ENCODE measurements around the gene NIPSNAP2. TPM values are rescaled to one million over a fixed set of nuclear protein-coding genes. Genes with fewer than 3 reads are reported as not detected.
"Not testable (repeated sequence)": the region's sequence is repeated elsewhere in the genome, so short reads cannot be mapped to it uniquely, and the experiment has no call there.

NIPSNAP2 gene
- total RNA-seq, 3 donors from 2014 or later (not counting 1 experiment from before 2014, with no cell fraction given) = 35.9 to 44.8 (median 42.8) TPM

GRCh38 chr7:56048245-56048644 lies 83.9 kb downstream of the NIPSNAP2 start:
- DNase-seq (no peak), ATAC-seq (no peak)
- no peaks in the 10 kb centered on the region for H3K27me3 Mint-ChIP-seq (ENCODE audit: low read depth in 2 of 2)
- peaks cover 4 to 18% of the 10 kb centered on the region in 2 donors for H3K4me1 Mint-ChIP-seq
- no peaks in the 10 kb centered on the region for H3K36me3 Mint-ChIP-seq
- no peak overlapping the region for H3K4me3 Mint-ChIP-seq
- 100% methylated on average over 1 of the region's 1 CpG for WGBS (ENCODE audit: insufficient coverage)
- no peaks in the 10 kb centered on the region for H3K9me3 Mint-ChIP-seq
- peaks cover 24% of the 10 kb centered on the region for H3K4me1 ChIP-seq (ENCODE audit: control insufficient read depth, insufficient read depth, low read length)
- no peak for TF ChIP-seq CTCF (IDR thresholded peaks at IDR 0.05)
- no peak overlapping the region for H3K4me3 ChIP-seq (ENCODE audit: low read length)
- H3K27ac ChIP-seq (ENCODE audit: low read length) = no peak overlapping the region
- no peaks in the 10 kb centered on the region for H3K36me3 ChIP-seq (ENCODE audit: control insufficient read depth, insufficient read depth, low read length)
- intact Hi-C loops (cut with micrococcal nuclease) = no loop called here
- H3K27ac Mint-ChIP-seq = no peak overlapping the region
- no peaks in the 10 kb centered on the region for H3K9me3 ChIP-seq (ENCODE audit: control insufficient read depth, insufficient read depth, low read length)
- H3K27me3 ChIP-seq (ENCODE audit: control insufficient read depth, insufficient read depth, low read length) = no peaks in the 10 kb centered on the region

GRCh38 chr7:56048763-56049162 lies 84.4 kb downstream of the NIPSNAP2 start:
- H3K36me3 ChIP-seq (ENCODE audit: control insufficient read depth, insufficient read depth, low read length) = not testable (repeated sequence)

More at GRCh38 chr7:56048763-56049162, 84.4 kb downstream of the NIPSNAP2 start:
- H3K36me3 Mint-ChIP-seq; DNase-seq; ATAC-seq; H3K9me3 Mint-ChIP-seq; H3K4me3 Mint-ChIP-seq; H3K9me3 ChIP-seq (ENCODE audit: control insufficient read depth, insufficient read depth, low read length); H3K27ac Mint-ChIP-seq; H3K27me3 ChIP-seq (ENCODE audit: control insufficient read depth, insufficient read depth, low read length); H3K4me3 ChIP-seq (ENCODE audit: low read length); H3K27me3 Mint-ChIP-seq (ENCODE audit: low read depth in 2 of 2); H3K27ac ChIP-seq (ENCODE audit: low read length); intact Hi-C loops (cut with micrococcal nuclease): not testable (repeated sequence)
- 84% methylated on average over 8 of the region's 8 CpGs for WGBS (ENCODE audit: insufficient coverage)
- H3K4me1 ChIP-seq (ENCODE audit: control insufficient read depth, insufficient read depth, low read length) = peaks cover 27% of the 10 kb centered on the region
- H3K4me1 Mint-ChIP-seq = peaks cover 4 to 18% of the 10 kb centered on the region in 2 donors

Other genes starting within 250 kb of the NIPSNAP2 start
- not detected for gene SEPTIN14, start 101.8 kb upstream of the NIPSNAP2 start, total RNA-seq
- gene ZNF713, start 77.1 kb upstream of the NIPSNAP2 start, total RNA-seq = 1 to 10 TPM; 1.3 to 3.5 (median 2.2) TPM
- 10 to 100 TPM in 2 of 3 donors, 1 to 10 TPM in 1; 6.8 to 12.0 (median 10.4) TPM for gene MRPS17, start 12.7 kb upstream of the NIPSNAP2 start, total RNA-seq
- gene PSPH, start 86.9 kb downstream of the NIPSNAP2 start, total RNA-seq = 1 to 10 TPM; 2.8 to 4.1 (median 3.8) TPM
- gene CCT6A, start 87.2 kb downstream of the NIPSNAP2 start, total RNA-seq = 10 to 100 TPM; 48.1 to 65.3 (median 48.3) TPM
- 100 to 1,000 TPM; 130 to 147 (median 136) TPM for gene SUMF2, start 99.7 kb downstream of the NIPSNAP2 start, total RNA-seq
- 1 to 10 TPM; 4.9 to 5.6 (median 5.0) TPM for gene PHKG1, start 128.4 kb downstream of the NIPSNAP2 start, total RNA-seq
- gene CHCHD2, start 141.9 kb downstream of the NIPSNAP2 start, total RNA-seq = 100 to 1,000 TPM; 176 to 224 (median 184) TPM
- gene NUPR2, start 151.8 kb downstream of the NIPSNAP2 start, total RNA-seq = not detected